Measurements from ENCODE around the gene MOB3A.

DNA sequence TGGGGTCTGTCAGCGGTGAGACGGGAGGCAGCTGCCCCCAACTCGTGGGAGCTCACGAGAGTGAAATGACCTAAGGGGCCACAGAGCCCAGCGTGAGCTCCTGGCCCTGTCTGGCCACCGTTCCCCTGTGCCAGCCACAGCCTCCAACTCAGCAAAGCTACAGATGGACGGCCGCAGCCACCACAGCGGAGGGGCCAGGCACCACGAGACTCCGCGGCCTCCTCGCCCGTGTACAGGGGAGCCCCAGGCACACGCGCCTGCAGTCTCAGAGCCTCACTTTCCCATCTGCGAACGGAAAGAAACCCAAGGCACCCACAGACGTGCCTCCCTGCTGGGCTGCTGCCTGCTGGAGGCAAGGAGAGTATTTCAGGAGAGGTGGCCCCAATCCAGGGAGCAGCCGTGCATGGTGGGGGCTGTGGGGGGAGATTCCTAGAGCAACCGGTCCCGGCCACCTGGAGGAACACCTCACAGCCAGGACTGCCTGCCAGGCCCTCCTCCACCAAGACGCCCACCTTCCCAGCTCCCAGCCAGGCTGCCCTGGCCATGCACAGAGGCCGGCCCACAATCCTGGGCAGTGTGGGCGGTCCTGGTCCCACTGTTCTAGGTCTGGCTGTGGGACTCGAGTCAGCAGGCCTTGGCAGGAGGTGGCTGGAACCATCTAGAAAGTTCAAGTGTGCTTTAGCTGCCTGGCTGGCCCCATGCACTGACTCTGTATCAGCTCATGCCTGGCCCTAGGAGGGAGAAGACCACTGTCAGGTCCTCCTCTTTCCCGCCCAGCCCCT lies 47.0 kb downstream of the MOB3A start:
- TF ChIP-seq CTCF (IDR thresholded peaks at IDR 0.05; ENCODE audit: low read depth, low read length) (no peak), POLR2A (IDR thresholded peaks at IDR 0.05; ENCODE audit: extremely low read depth, insufficient read length) (no peak)

Measured in NB4 (cell line).